DMS53 treated with DMSO at 0.1 percent for 48 hours (cell line): ENCODE measurements around the gene WNT7B.
"Not testable (repeated sequence)": the region's sequence is repeated elsewhere in the genome, so short reads cannot be mapped to it uniquely, and the experiment has no call there.

Experiments used
- DNase-seq: peaks from one replicate; lab custom pipeline; 2025; ENCODE audit not compliant: unreplicated experiment; lab: John Stamatoyannopoulos, UW

Gene WNT7B

DNA sequence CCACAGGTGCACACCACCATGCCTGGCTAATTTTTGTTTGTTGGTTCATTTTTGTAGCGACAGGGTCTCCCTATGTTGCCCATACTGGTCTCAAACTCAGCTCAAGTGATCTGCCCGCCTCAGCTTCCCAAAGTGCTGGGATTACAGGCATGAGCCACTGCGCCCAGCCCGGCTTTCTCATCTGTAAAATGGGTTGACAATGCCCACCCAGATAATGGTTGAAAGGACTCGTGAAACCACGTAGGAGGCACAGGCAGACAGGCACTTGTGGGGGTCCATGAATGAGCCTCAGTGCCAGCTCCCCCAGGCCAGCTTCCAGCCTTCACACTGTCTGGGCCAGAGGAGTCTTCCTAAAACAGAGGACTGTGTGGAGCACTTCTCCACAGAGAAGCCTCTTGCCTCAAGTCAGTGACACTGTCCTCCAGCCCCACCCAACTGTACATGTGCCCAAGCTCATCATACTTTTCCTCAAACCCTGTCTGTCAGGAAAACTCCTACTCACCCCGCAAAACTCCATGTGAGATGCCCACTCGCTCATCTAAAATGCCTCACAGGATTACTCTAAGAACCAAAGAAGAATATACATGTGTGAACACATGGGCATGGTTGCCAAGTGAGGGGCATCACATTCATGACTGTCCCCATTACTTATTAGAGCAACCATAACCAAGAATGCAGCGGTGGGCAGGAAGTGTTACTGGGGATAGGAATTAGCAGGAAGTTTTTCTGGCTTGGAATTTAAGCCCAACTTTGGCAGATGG is 32.1 kb upstream of the WNT7B start:
- DNase-seq = no peak

DNA sequence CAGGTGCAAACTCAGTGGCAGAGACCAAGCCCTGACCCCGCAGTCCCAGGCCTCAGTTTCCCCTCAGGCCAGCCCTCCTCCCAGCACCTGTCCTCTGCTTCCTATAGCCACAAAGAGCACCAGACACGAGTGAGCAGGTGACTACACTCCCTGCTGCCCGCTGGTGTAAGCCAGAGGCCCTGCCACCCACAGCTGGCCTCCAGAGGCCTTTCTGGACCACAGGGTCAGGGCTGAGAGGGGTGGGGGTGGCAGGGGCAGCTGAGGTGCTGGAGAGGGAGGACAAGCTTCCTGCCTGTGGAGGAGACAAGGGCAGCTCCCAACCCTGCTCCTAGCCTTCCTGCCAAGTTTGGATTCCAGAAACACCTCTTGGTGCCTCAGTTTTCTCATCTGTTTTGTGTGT is 31.3 kb upstream of the WNT7B start:
- no peak for DNase-seq

- no peak for DNase-seq
Measured at GRCh38 chr22:46007848-46008261, 30.9 kb upstream of the WNT7B start.

GRCh38 chr22:46007003-46007847 is 30.3 kb upstream of the WNT7B start:
- peak; percentile 32 for DNase-seq

GRCh38 chr22:46006379-46007002 is 29.5 kb upstream of the WNT7B start:
- DNase-seq = peak; percentile 40

DNA sequence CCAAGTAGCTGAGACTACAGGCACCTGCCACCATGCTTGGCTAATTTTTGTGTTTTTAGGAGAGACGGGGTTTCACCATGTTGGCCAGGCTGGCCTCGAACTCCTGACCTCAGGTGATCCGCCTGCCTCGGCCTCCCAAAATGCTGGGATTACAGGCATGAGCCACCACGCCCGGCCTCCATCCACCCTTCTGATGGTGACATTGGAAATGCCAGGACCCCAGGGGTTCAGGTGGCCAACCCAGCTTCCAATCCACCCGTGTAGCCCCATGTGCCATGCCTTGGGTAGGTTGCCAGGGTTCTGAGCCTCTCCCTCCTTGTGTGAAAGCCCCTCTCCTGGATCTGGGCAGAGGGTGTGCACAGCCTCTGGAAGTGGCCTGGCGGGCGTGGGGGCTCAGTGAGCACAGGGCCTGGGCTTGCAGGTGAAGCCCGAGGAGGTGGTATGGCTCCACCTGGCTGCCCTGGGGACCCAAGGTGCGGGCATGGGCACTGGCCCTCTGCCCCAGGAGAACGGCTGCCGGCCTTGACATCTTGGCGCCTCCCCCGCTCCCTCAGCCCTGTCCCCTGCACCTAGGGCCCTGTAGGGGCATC is 28.2 kb upstream of the WNT7B start:
- not testable (repeated sequence) for DNase-seq

DNA sequence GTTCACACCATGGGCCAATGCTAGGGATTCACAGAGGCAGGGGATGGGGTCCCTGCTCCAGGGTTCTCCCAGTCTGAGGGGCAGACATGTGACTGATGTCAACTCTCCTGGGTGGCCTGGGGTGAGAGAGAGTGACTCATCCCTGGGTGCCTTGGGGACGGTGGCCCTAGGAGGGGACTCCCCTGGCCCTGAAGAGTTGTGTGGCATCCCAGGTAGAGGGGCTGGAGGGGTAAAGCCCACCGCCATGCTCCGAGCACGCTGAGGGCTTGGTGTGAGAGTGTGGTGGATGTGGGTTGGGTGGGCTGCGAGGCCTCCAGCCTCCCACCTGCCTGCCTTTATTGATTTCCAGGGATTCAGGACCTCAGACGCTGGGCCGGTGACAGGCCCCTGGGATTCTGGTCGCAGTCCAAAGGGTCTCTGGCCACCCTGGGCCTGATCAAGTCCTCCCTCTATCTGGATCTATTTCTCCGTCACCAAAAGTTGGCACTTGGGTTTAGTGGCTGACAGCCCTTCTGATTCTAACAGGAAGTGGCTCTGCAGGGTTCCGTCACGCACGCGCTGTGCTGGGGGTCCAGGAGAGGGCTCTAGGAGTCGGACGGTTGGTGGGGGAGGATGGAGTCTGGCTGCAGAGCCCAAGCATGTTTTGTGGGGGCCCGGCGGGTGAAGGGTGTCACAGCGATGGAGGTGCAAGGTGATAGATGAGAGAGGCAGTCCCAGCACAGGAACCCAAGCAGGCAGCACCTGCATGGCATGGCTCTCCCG is 27.3 kb upstream of the WNT7B start:
- no peak for DNase-seq

DNA sequence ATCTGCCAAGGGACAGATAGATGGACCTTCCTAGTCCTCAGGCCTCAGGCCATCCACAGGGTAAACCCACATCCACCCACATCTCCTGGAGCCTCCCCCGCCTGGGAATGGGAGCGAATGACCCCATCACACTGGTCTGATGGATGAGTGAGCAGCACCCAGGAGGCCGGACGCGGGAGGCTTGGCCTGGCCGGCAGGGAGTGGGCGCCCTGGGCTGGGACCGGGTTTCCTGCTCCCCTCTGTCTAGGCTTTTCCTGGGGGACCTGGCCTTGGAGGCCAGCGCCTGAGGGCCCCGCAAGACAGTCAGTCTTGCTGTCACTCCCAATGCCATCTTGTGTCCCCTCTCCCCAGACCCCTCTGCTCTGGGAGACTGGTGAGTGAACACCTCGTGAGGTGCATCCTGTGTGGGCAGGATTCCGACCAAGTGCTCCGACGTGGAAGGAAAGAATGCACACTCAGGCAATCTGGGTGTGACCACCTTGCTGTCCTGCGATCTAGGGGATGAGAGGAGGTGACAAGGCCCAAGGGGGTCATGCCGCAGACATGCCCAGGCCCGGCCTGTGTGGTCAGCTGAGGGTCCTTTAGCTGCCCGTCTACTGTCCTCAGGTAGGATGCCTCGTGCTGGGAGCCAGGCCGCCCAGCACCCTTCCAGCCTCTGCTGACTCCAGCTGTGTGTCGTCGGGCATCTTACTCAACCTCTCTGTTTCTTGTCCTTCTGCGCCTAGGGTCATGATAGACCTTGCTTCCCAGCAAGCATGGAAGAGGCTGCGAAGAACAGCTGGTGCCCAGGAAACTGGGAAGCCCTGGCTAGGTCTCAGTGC is 26.5 kb upstream of the WNT7B start:
- DNase-seq = no peak

DNA sequence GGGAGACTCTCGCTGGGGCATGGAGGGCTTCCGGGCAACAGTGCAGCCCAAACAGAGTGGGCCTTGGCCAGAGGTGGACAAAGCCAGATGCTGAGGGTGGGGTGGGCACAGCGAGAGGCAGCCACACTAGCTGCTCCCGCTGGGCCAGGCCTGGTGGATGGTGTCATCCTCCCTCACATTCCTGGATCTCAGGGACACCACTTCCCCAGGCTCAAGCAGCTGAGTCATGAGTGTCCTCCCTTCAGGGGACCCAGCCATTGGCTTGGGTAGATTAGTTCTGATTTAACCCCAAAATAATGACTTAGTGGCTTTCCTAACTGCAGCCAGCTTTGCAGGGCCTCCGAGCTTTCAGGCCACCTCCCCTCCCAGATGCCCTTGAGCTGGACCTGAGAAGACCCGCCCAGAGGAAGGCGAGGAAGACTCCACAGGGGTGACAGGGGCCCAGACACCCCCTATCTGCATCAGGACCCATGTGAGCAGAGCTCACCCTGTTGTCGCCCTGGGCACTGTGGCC is 25.9 kb upstream of the WNT7B start:
- DNase-seq = no peak

DNA sequence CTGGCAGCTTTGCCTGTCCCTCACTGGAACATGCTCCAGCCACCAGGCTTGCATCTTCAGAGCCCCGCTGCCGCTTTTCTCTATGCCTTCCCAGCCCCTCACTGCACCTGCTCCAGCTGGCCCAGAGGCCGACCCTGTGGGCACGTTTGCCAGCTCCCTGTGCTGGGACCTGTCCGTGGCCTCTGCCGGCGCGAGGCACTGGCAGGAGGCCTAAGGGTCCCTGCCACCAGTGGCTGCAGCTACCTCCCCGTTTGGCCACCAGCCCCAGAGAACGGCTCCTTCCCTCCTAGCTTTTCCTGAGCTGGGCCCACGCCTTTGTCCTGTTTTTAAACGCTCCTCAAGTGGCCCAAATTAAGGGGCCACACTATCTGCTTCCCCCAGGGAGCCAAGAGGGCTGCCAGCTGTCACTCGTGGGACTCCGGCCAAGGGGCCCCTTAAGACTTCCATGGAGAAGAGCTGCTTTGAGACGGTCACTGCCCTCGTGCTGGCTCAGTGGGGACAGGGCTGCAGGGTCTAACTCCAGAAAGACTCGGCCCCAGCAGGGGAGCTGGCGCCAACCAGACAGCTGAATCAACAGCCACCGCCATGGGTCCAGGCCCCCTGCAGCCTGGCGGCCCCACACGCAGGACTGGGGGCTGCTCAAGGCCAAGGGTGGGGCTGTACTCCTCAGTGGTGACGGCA is 24.6 kb upstream of the WNT7B start:
- no peak for DNase-seq

GRCh38 chr22:46001046-46001425 is 24.1 kb upstream of the WNT7B start:
- DNase-seq = no peak

DNA sequence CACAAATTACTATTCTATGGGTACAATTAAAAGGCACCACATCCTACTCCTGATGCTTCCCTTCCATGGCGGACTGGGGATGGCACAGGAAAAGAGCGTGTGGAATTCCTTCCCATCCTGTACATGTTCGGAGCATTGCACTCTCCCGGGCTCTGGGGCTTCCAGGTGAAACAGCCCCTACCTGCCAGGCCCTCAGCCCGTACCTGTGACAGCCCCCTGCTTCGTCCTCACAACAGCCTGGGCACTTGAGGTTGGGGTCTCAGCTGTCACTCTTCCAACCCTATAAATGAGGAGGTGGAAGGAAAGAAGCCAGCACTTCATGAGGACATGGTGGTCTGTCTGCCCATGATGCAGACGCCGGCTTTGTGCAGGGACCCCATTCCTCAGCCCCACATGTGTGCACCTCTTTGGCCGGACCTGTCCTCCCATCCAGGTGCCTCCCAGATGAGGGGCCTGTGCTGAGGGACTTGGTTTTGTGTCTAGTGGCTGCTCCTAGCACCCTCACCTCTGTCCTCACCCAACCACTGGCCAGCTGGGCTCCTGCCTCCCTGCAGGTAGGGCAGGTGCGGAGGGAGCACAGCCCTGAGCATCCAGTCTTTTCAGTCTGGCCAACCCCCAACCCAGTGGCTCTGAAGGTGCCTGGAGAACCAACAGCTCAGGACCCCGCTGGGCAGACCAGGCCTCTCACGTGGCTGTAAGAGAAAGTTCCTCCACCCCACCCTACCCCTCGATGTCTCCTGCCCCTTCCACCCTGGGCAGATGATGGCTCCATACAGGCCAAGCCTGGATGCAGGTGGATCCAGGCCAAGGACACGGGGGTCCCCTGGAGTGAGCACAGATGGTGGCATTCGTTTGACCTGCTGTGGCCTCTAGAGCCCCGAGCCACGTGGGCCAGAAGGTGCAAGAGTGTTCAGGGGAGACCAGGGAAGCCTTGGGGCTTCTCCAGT is 23.4 kb upstream of the WNT7B start:
- no peak for DNase-seq

- no peak for DNase-seq
Measured at GRCh38 chr22:45999379-45999971, 22.5 kb upstream of the WNT7B start.

- no peak for DNase-seq
Measured at GRCh38 chr22:45998638-45999378, 21.8 kb upstream of the WNT7B start.

- DNase-seq = no peak
Measured at GRCh38 chr22:45997777-45998637, 21.0 kb upstream of the WNT7B start.
